Parathyroid adenoma (tissue), 2 donors: ENCODE results near the gene CASP3.

Experiments
- H2AFZ ChIP-seq: fragments of 300-600 bp; sonication (generic); one replicate; pipeline ENCODE4 v1.7.0; 2017; ENCODE audit warnings: antibody characterized with exemption, mild to moderate bottlenecking
- H3K27ac ChIP-seq: fragments of 300-600 bp; sonication (generic); one replicate; pipeline ENCODE4 v1.7.0; 2017
- H3K27me3 ChIP-seq: fragments of 300-600 bp; sonication (generic); one replicate; pipeline ENCODE4 v1.7.0; 2017; ENCODE audit warnings: low read length; ENCODE audit not compliant: control insufficient read depth, insufficient read depth
- H3K36me3 ChIP-seq: fragments of 300-600 bp; sonication (generic); one replicate; pipeline ENCODE4 v1.7.0; 2017; ENCODE audit warnings: low read length; ENCODE audit not compliant: control insufficient read depth, insufficient read depth
- H3K4me1 ChIP-seq: fragments of 300-600 bp; sonication (generic); one replicate; pipeline ENCODE4 v1.7.0; 2017; ENCODE audit warnings: control low read depth
- H3K4me2 ChIP-seq: fragments of 300-600 bp; sonication (generic); one replicate; pipeline ENCODE4 v1.7.0; 2017; ENCODE audit warnings: low read length
- H3K4me3 ChIP-seq: fragments of 300-600 bp; sonication (generic); one replicate; pipeline ENCODE4 v1.7.0; 2017; ENCODE audit warnings: low read depth, low read length
- H3K79me2 ChIP-seq: fragments of 300-600 bp; sonication (generic); one replicate; pipeline ENCODE4 v1.7.0; 2017; ENCODE audit warnings: control low read depth
- H3K9ac ChIP-seq: fragments of 300-600 bp; sonication (generic); one replicate; pipeline ENCODE4 v1.7.0; 2017; ENCODE audit warnings: mild to moderate bottlenecking
- H3K9me3 ChIP-seq: fragments of 300-600 bp; sonication (generic); one replicate; pipeline ENCODE4 v1.7.0; 2017; ENCODE audit warnings: low read length; ENCODE audit not compliant: control insufficient read depth
- CTCF ChIP-seq: fragments of 300-600 bp; sonication (generic); IDR thresholded peaks from one replicate; pipeline ENCODE4 v1.7.0; 2017; ENCODE audit warnings: antibody characterized with exemption, mild to moderate bottlenecking
- donor health status: primary hyperparathyroidism.

CASP3 gene

GRCh38 chr4:184588893-184589292, 60.4 kb downstream of the CASP3 start:
- Histone ChIP-seq H3K79me2 (no peaks in the 10 kb centered on the region), H3K9me3 (no peaks in the 10 kb centered on the region), H3K4me3 (no peak overlapping the region), H3K36me3 (no peaks in the 10 kb centered on the region), H3K27ac (no peak overlapping the region), H3K4me2 (no peak overlapping the region), H3K27me3 (no peaks in the 10 kb centered on the region), H3K4me1 (no peaks in the 10 kb centered on the region), H3K9ac (no peak overlapping the region), H2AFZ (no peak overlapping the region)
- TF ChIP-seq CTCF = no peak

GRCh38 chr4:184587701-184588100, 61.5 kb downstream of the CASP3 start:
- Histone ChIP-seq H3K4me1 (no peaks in the 10 kb centered on the region), H3K4me3 (no peak overlapping the region), H3K36me3 (no peaks in the 10 kb centered on the region), H3K79me2 (no peaks in the 10 kb centered on the region), H3K27ac (no peak overlapping the region), H3K9ac (no peak overlapping the region), H3K9me3 (no peaks in the 10 kb centered on the region), H3K4me2 (no peak overlapping the region), H2AFZ (no peak overlapping the region), H3K27me3 (no peaks in the 10 kb centered on the region)
- TF ChIP-seq CTCF = no peak

GRCh38 chr4:184587221-184587620, 62.0 kb downstream of the CASP3 start:
- Histone ChIP-seq H3K4me1 (no peaks in the 10 kb centered on the region), H3K4me3 (no peak overlapping the region), H3K79me2 (no peaks in the 10 kb centered on the region), H2AFZ (no peak overlapping the region), H3K4me2 (no peak overlapping the region), H3K36me3 (no peaks in the 10 kb centered on the region), H3K27me3 (no peaks in the 10 kb centered on the region), H3K27ac (no peak overlapping the region), H3K9me3 (no peaks in the 10 kb centered on the region), H3K9ac (no peak overlapping the region)
- no peak for TF ChIP-seq CTCF

- no peaks in the 10 kb centered on the region for H3K9me3 ChIP-seq
- no peak overlapping the region for H3K27ac ChIP-seq
- H3K27me3 ChIP-seq = no peaks in the 10 kb centered on the region
- no peak overlapping the region for H3K9ac ChIP-seq
- TF ChIP-seq CTCF = no peak
- H3K4me1 ChIP-seq = no peaks in the 10 kb centered on the region
- no peaks in the 10 kb centered on the region for H3K79me2 ChIP-seq
- H2AFZ ChIP-seq = no peak overlapping the region
- no peak overlapping the region for H3K4me2 ChIP-seq
- no peaks in the 10 kb centered on the region for H3K36me3 ChIP-seq
- no peak overlapping the region for H3K4me3 ChIP-seq
These were observed 65.3 kb downstream of the CASP3 start for GRCh38 chr4:184583738-184584502.
